H54 (cell line): ENCODE results near the gene CCDC30.
A peak's percentile ranks its signal among the peaks of the same experiment; 100 is the strongest.
"Not testable (repeated sequence)": the region's sequence is repeated elsewhere in the genome, so short reads cannot be mapped to it uniquely, and the experiment has no call there.

Source experiments
- DNase-seq: peaks from one replicate; pipeline ENCODE4 v3.0.0; 2011; ENCODE audit warnings: low spot score, mixed read lengths; ENCODE audit not compliant: insufficient read length
- FAIRE-seq: peaks from 3 replicates; lab custom pipeline; 2011; peaks lifted over from hg19 to GRCh38; lab: Jason Lieb, UNC
- POLR2A ChIP-seq: IDR thresholded peaks from 2 replicates; pipeline ENCODE4 v1.6.1; 2011; ENCODE audit warnings: low read depth, mild to moderate bottlenecking, low read length

CCDC30 gene

GRCh38 chr1:42469727-42470126, 6.6 kb downstream of the CCDC30 start:
- FAIRE-seq (no peak), DNase-seq (no peak)
- no peak for TF ChIP-seq POLR2A

GRCh38 chr1:42476605-42477004, 13.5 kb downstream of the CCDC30 start:
- no peak for TF ChIP-seq POLR2A
- FAIRE-seq (no peak), DNase-seq (no peak)

DNA sequence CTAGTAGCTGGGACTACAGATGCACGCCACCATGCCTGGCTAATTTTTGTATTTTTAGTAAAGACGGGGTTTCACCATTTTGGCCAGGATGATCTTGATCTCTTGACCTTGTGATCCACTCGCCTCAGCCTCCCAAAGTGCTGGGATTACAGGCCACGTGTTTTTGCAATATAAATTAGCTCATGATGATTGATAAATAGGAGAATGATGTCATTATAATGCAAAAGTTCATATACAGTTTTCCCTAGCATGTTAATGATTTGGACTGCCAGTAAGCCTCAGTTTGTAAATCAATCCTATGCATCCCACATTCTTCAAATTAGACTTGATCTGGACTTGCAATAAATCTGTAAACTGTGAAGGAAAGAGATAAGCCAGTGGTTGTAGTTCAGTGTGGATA, 14.3 kb downstream of the CCDC30 start:
- peak; percentile 23 for FAIRE-seq
- DNase-seq: not testable (repeated sequence)

DNA sequence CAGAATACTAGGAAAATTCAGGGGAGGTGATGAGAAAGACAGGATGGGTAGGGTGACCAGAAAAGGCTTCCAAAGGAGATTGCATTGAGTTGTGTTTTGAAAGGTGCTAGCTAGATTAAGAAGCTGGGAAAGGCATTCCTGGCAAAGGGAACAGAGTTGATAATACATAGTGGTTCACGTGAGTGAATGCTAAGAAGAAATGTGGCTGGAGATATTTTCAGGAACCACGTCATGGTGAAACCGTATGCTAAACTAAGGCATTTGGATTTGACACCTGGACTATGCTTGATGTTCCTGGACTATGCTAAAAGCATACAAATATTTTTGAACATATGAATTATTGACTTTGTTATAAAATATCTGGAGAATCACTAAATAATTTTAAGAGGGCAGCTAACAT, 14.7 kb downstream of the CCDC30 start:
- DNase-seq (no peak), FAIRE-seq (no peak)
- TF ChIP-seq POLR2A: no peak

DNA sequence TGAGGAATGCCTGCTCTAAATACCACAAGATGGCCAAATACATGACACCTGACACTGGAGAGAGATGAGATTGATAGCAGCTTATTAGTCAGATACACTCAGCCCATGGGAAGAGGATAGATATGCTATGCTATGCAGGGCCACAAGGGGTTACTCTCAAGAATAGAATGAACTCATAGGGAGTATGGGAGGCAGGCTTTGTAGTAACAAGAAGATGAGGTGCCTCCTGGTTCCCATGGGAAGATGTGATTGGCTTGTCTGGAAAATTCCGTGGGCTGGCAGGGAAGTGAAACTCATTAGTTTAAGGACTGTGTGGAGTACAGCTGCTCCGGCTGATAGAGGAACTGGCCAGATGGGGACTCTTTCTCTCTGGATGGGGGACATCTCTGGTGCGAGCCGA, 16.5 kb downstream of the CCDC30 start:
- no peak for TF ChIP-seq POLR2A
- peak; percentile 34 for DNase-seq
- peak; percentile 94 for FAIRE-seq

- DNase-seq: no peak
- FAIRE-seq: no peak
- no peak for TF ChIP-seq POLR2A
Measured at GRCh38 chr1:42480921-42481320, 17.8 kb downstream of the CCDC30 start.

DNA sequence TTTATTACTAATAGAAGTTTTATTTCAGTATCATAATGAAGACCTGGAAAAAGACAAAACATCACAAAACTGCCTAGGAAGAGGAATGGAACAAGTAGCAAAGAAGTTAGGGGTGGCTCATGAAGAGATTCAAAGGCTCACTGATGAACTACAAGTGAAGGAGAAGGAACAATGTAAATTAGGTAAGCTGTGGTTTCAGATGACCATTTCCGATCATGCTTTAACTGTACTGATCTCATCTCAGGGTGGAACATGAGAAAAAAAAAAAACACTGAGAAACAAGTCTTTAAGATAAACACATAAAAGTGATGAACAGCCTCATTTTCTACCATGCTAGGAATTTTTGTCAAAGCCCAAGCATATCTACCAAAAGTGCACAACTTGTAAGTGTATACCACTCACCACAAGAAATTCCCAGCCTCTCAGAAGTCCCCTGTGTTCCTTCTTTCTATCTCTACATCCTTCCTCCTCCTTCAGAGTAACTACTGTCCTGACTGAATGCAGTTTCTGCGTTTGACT, 19.6 kb downstream of the CCDC30 start:
- TF ChIP-seq POLR2A: no peak
- FAIRE-seq: peak; percentile 73
- DNase-seq: no peak

DNA sequence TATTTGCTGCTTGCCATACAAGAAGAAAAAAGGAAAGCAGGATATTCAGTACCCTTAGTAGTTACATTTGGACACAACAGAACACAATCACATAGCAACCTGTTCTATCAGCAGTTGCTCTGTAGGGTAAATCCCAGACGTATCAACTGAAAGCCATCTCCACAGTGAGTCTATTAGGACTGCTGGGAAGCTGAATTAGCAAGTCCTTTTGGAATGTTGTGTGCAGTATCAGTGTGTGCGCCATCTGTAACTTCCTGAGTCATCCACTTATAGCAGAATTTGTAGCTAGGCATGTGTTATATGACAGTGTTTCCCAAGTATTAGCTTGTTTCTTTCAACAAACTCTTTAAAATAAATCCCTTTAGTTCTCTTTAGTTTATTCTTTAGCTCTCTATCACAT, 21.3 kb downstream of the CCDC30 start:
- FAIRE-seq (peak; percentile 100), DNase-seq (peak; percentile 46)
- TF ChIP-seq POLR2A: no peak

DNA sequence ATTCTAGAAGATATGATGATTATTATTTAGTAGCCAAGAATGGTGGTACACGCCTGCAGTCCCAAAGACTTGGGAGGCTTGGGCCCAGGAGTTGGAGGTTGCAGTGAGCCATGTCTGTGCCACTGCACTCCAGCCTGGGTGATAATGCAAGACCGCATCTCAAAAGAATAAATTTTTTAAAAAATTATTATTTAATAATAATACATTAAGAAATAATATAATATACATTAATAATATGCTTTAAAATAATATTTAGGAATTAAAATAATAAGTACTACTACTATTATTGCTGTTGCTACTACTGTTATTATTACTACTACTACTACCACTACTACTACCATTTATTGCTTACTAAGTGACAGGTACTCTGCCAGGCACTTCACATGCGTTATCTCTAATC, 27.2 kb downstream of the CCDC30 start:
- FAIRE-seq (no peak), DNase-seq (no peak)
- TF ChIP-seq POLR2A: no peak

GRCh38 chr1:42502031-42502430, 38.9 kb downstream of the CCDC30 start:
- FAIRE-seq: not testable (repeated sequence)

DNA sequence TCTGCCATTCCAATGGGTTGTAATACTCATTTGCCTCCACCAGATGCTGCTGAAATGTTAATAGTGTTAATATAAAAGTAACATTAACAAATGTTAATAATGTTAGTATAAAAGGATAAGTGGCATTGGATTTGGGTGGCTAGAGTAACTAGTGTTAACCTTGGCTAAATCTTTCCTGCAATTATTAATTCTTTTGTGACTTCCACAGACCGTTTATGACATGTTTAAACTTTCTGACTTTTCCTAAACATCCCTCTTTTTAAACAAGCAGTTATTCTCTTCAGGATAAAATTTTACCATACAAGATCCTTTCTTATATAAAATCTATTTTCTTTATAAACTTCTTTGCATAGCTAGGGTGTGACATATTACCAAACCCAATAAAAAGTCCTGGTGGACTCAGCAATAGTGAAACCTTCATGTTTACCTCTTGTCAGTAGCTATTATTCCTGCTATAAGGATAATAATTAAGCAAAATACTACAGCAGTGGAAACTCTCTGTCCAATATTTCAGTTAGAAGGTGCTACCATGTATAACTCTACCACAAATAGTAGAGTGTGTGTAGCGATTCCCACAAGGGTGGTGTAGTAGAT, 41.5 kb downstream of the CCDC30 start:
- TF ChIP-seq POLR2A: no peak
- FAIRE-seq (no peak), DNase-seq (no peak)

More at GRCh38 chr1:42502031-42502430, 38.9 kb downstream of the CCDC30 start:
- DNase-seq: not testable (repeated sequence)

DNA sequence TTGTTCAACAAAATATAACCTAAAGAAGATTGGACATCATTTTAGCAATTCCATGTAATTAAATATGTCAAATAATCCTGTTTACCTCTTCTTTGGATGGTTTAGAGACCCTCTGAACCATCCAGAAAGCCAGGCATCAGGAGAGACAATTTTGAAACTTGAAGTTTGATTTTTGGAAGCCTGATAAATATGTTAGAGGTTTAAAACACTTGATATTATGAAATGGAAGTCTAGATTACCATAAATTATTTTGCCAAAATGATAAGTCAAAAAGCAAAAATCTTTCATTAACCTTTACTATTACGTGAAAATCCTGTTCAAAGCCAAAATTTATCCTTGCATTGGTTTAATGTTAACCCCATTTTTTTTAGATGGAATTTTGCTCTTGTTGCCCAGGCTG, 43.5 kb downstream of the CCDC30 start:
- no peak for FAIRE-seq
- DNase-seq: no peak
- TF ChIP-seq POLR2A: no peak

DNA sequence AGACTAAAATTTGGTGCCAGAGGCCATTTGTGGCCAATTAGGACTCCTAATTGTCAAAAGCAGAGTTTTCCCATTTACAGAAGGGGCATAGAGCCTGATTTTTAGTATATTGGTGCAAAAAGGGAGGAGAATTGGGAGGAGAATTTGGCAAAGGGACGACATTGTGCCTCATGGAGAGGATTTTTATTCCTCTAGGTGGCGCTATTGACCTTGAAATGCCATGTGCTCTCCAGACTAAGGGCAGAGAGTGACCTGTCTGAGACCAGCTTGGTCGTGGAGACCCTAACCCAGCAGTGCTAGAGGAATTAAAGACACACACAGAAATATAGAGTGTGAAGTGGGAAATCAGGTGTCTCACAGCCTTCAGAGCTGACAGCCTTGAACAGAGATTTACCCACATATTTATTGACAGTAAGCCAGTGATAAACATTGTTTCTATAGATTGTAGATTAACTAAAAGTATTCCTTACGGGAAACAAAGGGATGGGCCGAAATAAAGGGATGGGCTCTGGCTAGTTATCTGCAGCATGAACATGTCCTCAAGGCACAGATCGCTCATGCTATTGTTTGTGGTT, 48.6 kb downstream of the CCDC30 start:
- not testable (repeated sequence) for DNase-seq, FAIRE-seq

DNA sequence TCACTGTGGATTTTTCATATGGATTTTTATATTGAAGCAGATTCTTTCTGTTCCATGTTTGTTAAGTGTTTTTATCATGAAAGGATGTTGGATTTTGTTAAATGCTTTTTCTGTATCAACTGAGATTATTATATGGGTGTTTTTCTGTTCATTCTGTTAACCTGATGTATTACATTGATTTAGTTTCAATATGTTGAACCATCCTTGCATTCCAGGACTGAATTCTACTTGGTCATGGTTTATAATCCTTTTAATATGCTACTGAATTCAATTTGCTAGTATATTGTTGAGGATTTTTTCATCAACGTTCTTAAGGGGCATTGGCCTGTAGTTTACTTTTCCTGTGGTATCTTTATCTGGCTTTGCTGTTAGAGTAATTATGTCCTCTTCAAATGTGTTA, 55.8 kb downstream of the CCDC30 start:
- DNase-seq: no peak
- no peak for FAIRE-seq
- TF ChIP-seq POLR2A: no peak

DNA sequence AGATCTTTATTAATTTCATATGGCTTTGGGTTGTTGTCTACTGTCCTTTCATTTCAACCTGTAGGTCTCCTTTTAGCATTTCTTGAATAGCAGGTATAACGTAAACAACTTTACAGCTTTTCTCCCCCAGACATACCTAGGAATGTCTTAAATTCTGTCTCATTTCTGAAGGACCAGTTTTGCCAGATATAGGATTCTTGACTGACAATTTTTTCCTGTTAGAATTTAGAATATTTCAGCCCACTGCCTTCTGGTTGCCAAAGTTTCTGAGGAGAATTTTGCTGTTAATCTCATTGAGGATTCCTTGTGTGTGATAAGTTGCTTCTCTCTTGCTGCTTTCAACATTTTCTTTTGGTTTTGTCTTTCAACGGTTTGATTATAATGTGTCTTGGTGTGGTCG, 60.1 kb downstream of the CCDC30 start:
- no peak for TF ChIP-seq POLR2A
- FAIRE-seq (no peak), DNase-seq (no peak)
